Effector memory CD4-positive, alpha-beta T cell (primary cell): ENCODE results near the gene GPLD1.

Experiments
- DNase-seq, 3 donors: peaks; one replicate each; pipeline ENCODE4 v3.0.0-alpha.2; 2020
- H3K27ac ChIP-seq: 2 replicates; pipeline ENCODE4 v1.7.0; 2013; ENCODE audit warnings: mild to moderate bottlenecking, low read length, moderate library complexity; ENCODE audit not compliant: insufficient read depth, poor library complexity, severe bottlenecking
- H3K27me3 ChIP-seq: replicated peaks from 2 replicates; pipeline ENCODE4 v1.7.0; 2013; ENCODE audit warnings: mild to moderate bottlenecking, low read length; ENCODE audit not compliant: insufficient read depth, control insufficient read depth, poor library complexity, severe bottlenecking
- H3K36me3 ChIP-seq: 2 replicates; pipeline ENCODE4 v1.7.0; 2013; ENCODE audit warnings: mild to moderate bottlenecking, low read length, moderate library complexity; ENCODE audit not compliant: control insufficient read depth, insufficient read depth
- H3K4me1 ChIP-seq: 2 replicates; pipeline ENCODE4 v1.7.0; 2013; ENCODE audit warnings: low read length, mild to moderate bottlenecking; ENCODE audit not compliant: control insufficient read depth, insufficient read depth, poor library complexity, severe bottlenecking
- H3K4me3 ChIP-seq: 2 replicates; pipeline ENCODE4 v1.7.0; 2013; ENCODE audit warnings: low read length, low read depth, mild to moderate bottlenecking; ENCODE audit not compliant: insufficient read depth, poor library complexity, severe bottlenecking
- H3K9me3 ChIP-seq: 2 replicates; pipeline ENCODE4 v1.7.0; 2013; ENCODE audit warnings: mild to moderate bottlenecking, low read length, moderate library complexity; ENCODE audit not compliant: control insufficient read depth

The GPLD1 gene

GRCh38 chr6:24444588-24444987 is 44.8 kb downstream of the GPLD1 start:
- H3K27me3 ChIP-seq, result no peaks in the 10 kb centered on the region
- H3K27ac ChIP-seq, result no peak overlapping the region
- no peaks in the 10 kb centered on the region for H3K9me3 ChIP-seq
- no peaks in the 10 kb centered on the region for H3K36me3 ChIP-seq
- no peak overlapping the region for H3K4me3 ChIP-seq
- no peaks in the 10 kb centered on the region for H3K4me1 ChIP-seq
- no peak for DNase-seq

DNA sequence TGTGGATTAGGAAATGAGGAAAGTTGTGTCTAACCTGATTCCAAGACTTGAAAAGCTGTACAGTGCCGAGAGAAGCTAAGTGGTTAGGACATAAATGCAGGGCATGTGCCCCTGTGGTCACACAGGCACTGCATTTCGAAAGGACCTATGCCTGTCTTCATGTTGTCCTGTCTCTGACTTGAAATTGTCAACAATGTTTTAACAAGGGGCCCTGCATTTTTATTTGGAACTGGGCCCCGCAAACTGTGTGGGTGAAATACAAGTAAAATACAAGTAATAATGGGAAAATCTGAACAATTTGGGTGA is 47.8 kb downstream of the GPLD1 start:
- Histone ChIP-seq H3K4me3 (no peak overlapping the region), H3K36me3 (no peaks in the 10 kb centered on the region)
- no peak for DNase-seq

GRCh38 chr6:24440897-24441598 is 48.3 kb downstream of the GPLD1 start:
- H3K27me3 ChIP-seq, result no peaks in the 10 kb centered on the region
- H3K9me3 ChIP-seq, result no peaks in the 10 kb centered on the region
- H3K36me3 ChIP-seq, result no peaks in the 10 kb centered on the region
- no peak overlapping the region for H3K4me3 ChIP-seq
- no peak for DNase-seq
- no peaks in the 10 kb centered on the region for H3K4me1 ChIP-seq
- no peak overlapping the region for H3K27ac ChIP-seq

More for the DNA sequence above, 47.8 kb downstream of the GPLD1 start:
- no peak overlapping the region for H3K27ac ChIP-seq
- no peaks in the 10 kb centered on the region for H3K9me3 ChIP-seq
- no peaks in the 10 kb centered on the region for H3K27me3 ChIP-seq
- H3K4me1 ChIP-seq, result no peaks in the 10 kb centered on the region

- no peaks in the 10 kb centered on the region for H3K27me3 ChIP-seq
- no peaks in the 10 kb centered on the region for H3K9me3 ChIP-seq
- no peaks in the 10 kb centered on the region for H3K4me1 ChIP-seq
- H3K27ac ChIP-seq, result no peak overlapping the region
- no peaks in the 10 kb centered on the region for H3K36me3 ChIP-seq
- no peak for DNase-seq
- no peak overlapping the region for H3K4me3 ChIP-seq
Measured at GRCh38 chr6:24439858-24440539, 49.4 kb downstream of the GPLD1 start.

- Histone ChIP-seq H3K27me3 (no peaks in the 10 kb centered on the region), H3K27ac (no peak overlapping the region), H3K36me3 (no peaks in the 10 kb centered on the region), H3K4me1 (no peaks in the 10 kb centered on the region), H3K4me3 (no peak overlapping the region), H3K9me3 (no peaks in the 10 kb centered on the region)
- DNase-seq, result no peak
Measured at GRCh38 chr6:24436979-24437378, 52.4 kb downstream of the GPLD1 start.

- H3K27me3 ChIP-seq, result no peaks in the 10 kb centered on the region
- no peak overlapping the region for H3K4me3 ChIP-seq
- H3K27ac ChIP-seq, result no peak overlapping the region
- no peak for DNase-seq
- H3K9me3 ChIP-seq, result no peaks in the 10 kb centered on the region
- no peaks in the 10 kb centered on the region for H3K36me3 ChIP-seq
- H3K4me1 ChIP-seq, result no peaks in the 10 kb centered on the region
Measured at GRCh38 chr6:24432611-24433010, 56.8 kb downstream of the GPLD1 start.

- no peak for DNase-seq
- H3K27ac ChIP-seq, result no peak overlapping the region
- no peaks in the 10 kb centered on the region for H3K4me1 ChIP-seq
- no peaks in the 10 kb centered on the region for H3K9me3 ChIP-seq
- no peaks in the 10 kb centered on the region for H3K36me3 ChIP-seq
- H3K4me3 ChIP-seq, result no peak overlapping the region
- H3K27me3 ChIP-seq, result no peaks in the 10 kb centered on the region
Measured at GRCh38 chr6:24431045-24431451, 58.3 kb downstream of the GPLD1 start.

DNA sequence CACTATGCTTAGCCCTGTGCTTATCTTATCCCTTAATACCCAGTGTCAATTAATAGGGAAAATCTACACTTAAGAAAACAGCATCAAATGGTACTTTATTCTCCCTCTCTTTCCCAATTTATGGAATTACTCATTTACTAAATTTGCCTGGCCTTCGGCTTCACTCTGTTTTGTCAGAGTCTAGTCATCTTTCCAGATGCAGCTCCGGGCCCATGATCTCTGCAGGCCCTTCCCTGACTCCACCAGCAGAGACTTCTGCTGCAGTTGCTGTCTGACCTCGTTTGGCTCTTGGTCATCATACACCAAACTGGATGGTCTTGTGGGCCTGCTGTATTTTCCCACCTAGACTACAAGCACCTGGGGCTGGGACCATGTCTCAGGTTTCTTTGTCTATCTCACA is 59.3 kb downstream of the GPLD1 start:
- no peaks in the 10 kb centered on the region for H3K27me3 ChIP-seq

DNA sequence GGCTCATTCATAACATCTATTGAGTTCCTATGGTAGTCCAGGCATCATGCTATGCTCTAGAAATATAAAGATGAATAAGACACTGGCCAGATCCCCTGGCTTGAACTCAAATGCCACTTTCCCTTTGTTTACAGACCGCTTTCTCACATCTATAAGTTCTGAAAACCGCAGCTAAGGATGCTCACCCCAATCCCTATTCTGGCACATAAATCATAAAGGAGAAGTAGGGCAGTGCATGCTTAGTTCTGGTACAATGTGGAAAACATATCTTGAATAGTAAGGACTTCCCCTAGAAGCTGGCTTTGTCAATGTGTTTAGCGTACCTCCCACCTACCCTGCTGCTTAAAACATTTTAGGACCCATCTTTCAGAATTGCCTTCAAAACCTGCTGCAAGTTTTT is 60.2 kb downstream of the GPLD1 start:
- Histone ChIP-seq H3K27ac (no peak overlapping the region), H3K4me1 (no peaks in the 10 kb centered on the region)

More for the DNA sequence above, 59.3 kb downstream of the GPLD1 start:
- H3K27ac ChIP-seq, result no peak overlapping the region
- H3K4me3 ChIP-seq, result no peak overlapping the region
- H3K4me1 ChIP-seq, result no peaks in the 10 kb centered on the region
- no peaks in the 10 kb centered on the region for H3K9me3 ChIP-seq
- DNase-seq, result no peak
- H3K36me3 ChIP-seq, result peaks cover 7% of the 10 kb centered on the region

GRCh38 chr6:24428615-24429014 is 60.8 kb downstream of the GPLD1 start:
- Histone ChIP-seq H3K36me3 (peaks cover 21% of the 10 kb centered on the region), H3K4me3 (no peak overlapping the region), H3K9me3 (no peaks in the 10 kb centered on the region), H3K27me3 (no peaks in the 10 kb centered on the region), H3K27ac (no peak overlapping the region), H3K4me1 (no peaks in the 10 kb centered on the region)
- DNase-seq, result no peak

More for the DNA sequence above, 60.2 kb downstream of the GPLD1 start:
- H3K4me3 ChIP-seq, result no peak overlapping the region
- no peaks in the 10 kb centered on the region for H3K9me3 ChIP-seq
- no peak for DNase-seq
- no peaks in the 10 kb centered on the region for H3K27me3 ChIP-seq
- peaks cover 17% of the 10 kb centered on the region for H3K36me3 ChIP-seq
